Chondrocyte (in vitro differentiated cells): Measurements from ENCODE around the gene NACC1. TPM values are rescaled to one million over a fixed set of nuclear protein-coding genes. Genes with fewer than 3 reads are reported as not detected.
A peak's percentile ranks its signal among the peaks of the same experiment; 100 is the strongest.

Experiments used
- DNase-seq: peaks from one replicate; pipeline ENCODE4 v3.0.0; 2021; ENCODE audit warnings: mixed read lengths, low spot score
- H3K27ac Mint-ChIP-seq: one replicate; pipeline ENCODE4 v1.8.0; 2021; ENCODE audit warnings: mild to moderate bottlenecking, moderate library complexity, mixed read lengths; ENCODE audit not compliant: unreplicated experiment
- H3K27me3 Mint-ChIP-seq: 2 replicates; pipeline ENCODE4 v1.8.0; 2021; ENCODE audit warnings: low read depth, mixed read lengths
- H3K36me3 Mint-ChIP-seq: 2 replicates; pipeline ENCODE4 v1.8.0; 2021; ENCODE audit warnings: low read depth, mixed read lengths
- H3K4me1 Mint-ChIP-seq: 2 replicates; pipeline ENCODE4 v1.8.0; 2021; ENCODE audit warnings: low read depth, mild to moderate bottlenecking, mixed read lengths
- H3K4me3 Mint-ChIP-seq: one replicate; pipeline ENCODE4 v1.8.0; 2021; ENCODE audit warnings: mild to moderate bottlenecking, moderate library complexity, mixed read lengths; ENCODE audit not compliant: unreplicated experiment
- H3K9me3 Mint-ChIP-seq: 2 replicates; pipeline ENCODE4 v1.8.0; 2021; ENCODE audit warnings: low read depth, mixed read lengths
- CTCF ChIP-seq: fragments of 200-600 bp; sonication (generic); IDR thresholded peaks from 2 replicates; pipeline ENCODE4 v1.5.0; 2021; ENCODE audit warnings: antibody characterized with exemption, mild to moderate bottlenecking, moderate library complexity
- total RNA-seq: library from RNA; stranded (reverse); gene quantifications from 3 replicates; pipeline ENCODE4 v1.2.1, GENCODE V29; 2021

NACC1 gene
- total RNA-seq, 1 donor from 2014 or later = 47.3 TPM

- no peak for TF ChIP-seq CTCF
- Mint-ChIP-seq H3K27ac (no peak overlapping the region), H3K4me3 (no peak overlapping the region), H3K9me3 (no peaks in the 10 kb centered on the region), H3K36me3 (peaks cover 3% of the 10 kb centered on the region), H3K4me1 (peaks cover 11% of the 10 kb centered on the region), H3K27me3 (peaks cover 8% of the 10 kb centered on the region)
- DNase-seq = no peak
These were observed 16.3 kb upstream of the NACC1 start for GRCh38 chr19:13101590-13102415.

- Mint-ChIP-seq H3K36me3 (peaks cover 1% of the 10 kb centered on the region), H3K4me1 (peaks cover 8% of the 10 kb centered on the region), H3K27ac (no peak overlapping the region), H3K27me3 (peaks cover 5% of the 10 kb centered on the region), H3K4me3 (no peak overlapping the region), H3K9me3 (no peaks in the 10 kb centered on the region)
- TF ChIP-seq CTCF = no peak
- DNase-seq = no peak
These were observed 15.7 kb upstream of the NACC1 start for GRCh38 chr19:13102416-13102665.

- Mint-ChIP-seq H3K27me3 (peaks cover 5% of the 10 kb centered on the region), H3K9me3 (no peaks in the 10 kb centered on the region), H3K4me1 (peaks cover 8% of the 10 kb centered on the region), H3K27ac (no peak within 1 kb of the TSS), H3K4me3 (no peak within 1 kb of the TSS), H3K36me3 (peaks cover 4% of the 10 kb centered on the region)
- TF ChIP-seq CTCF = peak; percentile 7
- no peak for DNase-seq
These were observed 15.1 kb upstream of the NACC1 start, which contains the start of gene LYL1 for GRCh38 chr19:13102666-13103580. TSS of gene LYL1 (minus strand) at chr19:13102858. CDS start at chr19:13101171, 1,687 bp downstream.

GRCh38 chr19:13103581-13104359 lies 14.3 kb upstream of the NACC1 start:
- TF ChIP-seq CTCF = no peak
- Mint-ChIP-seq H3K27ac (no peak overlapping the region), H3K36me3 (peaks cover 4% of the 10 kb centered on the region), H3K4me1 (peaks cover 2% of the 10 kb centered on the region), H3K4me3 (no peak overlapping the region), H3K27me3 (peaks cover 2% of the 10 kb centered on the region), H3K9me3 (no peaks in the 10 kb centered on the region)
- no peak for DNase-seq

- no peaks in the 10 kb centered on the region for H3K9me3 Mint-ChIP-seq
- DNase-seq = no peak
- no peak overlapping the region for H3K27ac Mint-ChIP-seq
- H3K4me1 Mint-ChIP-seq = no peaks in the 10 kb centered on the region
- H3K4me3 Mint-ChIP-seq = no peak overlapping the region
- H3K36me3 Mint-ChIP-seq = peaks cover 5% of the 10 kb centered on the region
- peak; percentile 79 for TF ChIP-seq CTCF
- no peaks in the 10 kb centered on the region for H3K27me3 Mint-ChIP-seq
These were observed 13.7 kb upstream of the NACC1 start for GRCh38 chr19:13104360-13104847.
